Activated CD4-positive, alpha-beta T cell treated with anti-CD3 and anti-CD28 coated beads, Interleukin-10, Interleukin-2, amounts not matched to agents 100 ng/mL and 50 ng/mL, durations not matched to agents 16 hours and 8 hours (primary cell): ENCODE results near the gene FAM161B.
"Not testable (repeated sequence)": the region's sequence is repeated elsewhere in the genome, so short reads cannot be mapped to it uniquely, and the experiment has no call there.

Source experiments
- DNase-seq: peaks from one replicate; pipeline ENCODE4 v3.0.0-alpha.2; 2020

FAM161B gene, protein sequence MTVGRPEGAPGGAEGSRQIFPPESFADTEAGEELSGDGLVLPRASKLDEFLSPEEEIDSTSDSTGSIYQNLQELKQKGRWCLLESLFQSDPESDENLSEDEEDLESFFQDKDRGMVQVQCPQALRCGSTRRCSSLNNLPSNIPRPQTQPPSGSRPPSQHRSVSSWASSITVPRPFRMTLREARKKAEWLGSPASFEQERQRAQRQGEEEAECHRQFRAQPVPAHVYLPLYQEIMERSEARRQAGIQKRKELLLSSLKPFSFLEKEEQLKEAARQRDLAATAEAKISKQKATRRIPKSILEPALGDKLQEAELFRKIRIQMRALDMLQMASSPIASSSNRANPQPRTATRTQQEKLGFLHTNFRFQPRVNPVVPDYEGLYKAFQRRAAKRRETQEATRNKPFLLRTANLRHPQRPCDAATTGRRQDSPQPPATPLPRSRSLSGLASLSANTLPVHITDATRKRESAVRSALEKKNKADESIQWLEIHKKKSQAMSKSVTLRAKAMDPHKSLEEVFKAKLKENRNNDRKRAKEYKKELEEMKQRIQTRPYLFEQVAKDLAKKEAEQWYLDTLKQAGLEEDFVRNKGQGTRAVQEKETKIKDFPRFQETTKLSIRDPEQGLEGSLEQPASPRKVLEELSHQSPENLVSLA

DNA sequence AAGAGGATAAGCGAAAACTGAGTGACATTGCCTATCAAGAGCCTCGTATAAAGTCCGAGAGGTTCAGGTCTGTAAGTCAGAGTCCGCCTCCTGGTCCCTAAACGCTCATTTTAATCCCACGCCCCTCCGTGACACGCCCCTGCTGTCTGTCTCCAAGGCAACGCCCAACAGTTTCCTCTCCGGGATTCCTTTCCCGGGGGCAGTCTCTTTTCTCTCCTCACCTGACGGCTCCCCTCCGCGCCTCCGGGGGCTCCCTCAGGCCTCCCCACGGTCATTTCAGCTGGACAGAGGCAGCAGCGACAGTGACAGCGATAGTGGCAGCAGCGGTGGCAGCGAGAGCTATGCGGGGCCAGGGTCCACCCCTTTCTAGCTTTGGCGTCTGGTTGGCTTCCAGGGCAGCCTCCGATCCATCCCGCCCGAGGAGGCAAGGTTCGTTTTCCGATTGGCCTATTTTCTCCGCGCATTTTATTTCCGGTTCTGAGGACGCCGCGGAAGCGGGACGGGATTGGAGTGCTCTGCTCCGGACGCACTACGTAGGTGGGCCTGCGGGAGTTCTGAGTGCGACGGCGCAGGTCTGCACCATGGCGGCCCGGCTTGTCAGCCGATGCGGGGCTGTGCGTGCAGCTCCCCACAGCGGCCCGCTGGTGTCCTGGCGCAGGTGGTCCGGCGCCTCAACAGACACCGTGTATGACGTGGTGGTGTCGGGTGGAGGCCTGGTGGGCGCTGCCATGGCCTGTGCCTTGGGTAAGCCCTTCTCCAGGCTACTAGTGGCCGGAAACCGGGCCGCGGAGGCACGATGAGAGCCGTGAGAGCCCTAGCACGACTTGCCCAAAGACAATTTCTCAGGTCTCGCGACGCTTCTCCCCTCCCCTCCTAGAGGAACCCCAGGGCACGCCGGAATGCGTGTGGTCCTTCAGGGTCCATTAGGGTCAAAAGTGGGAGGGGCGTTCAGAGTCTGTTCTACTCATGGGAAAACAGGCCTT is at the start of gene FAM161B, which contains the start of gene COQ6:
TSS of gene FAM161B (minus strand) at position 343 of the 983 bp plus-strand sequence. CDS start at position 275, 68 bp downstream.
TSS of gene COQ6 (plus strand) at position 551 of the 983 bp plus-strand sequence. CDS start at position 582, 31 bp downstream.
- peak; percentile 97 for DNase-seq

DNA sequence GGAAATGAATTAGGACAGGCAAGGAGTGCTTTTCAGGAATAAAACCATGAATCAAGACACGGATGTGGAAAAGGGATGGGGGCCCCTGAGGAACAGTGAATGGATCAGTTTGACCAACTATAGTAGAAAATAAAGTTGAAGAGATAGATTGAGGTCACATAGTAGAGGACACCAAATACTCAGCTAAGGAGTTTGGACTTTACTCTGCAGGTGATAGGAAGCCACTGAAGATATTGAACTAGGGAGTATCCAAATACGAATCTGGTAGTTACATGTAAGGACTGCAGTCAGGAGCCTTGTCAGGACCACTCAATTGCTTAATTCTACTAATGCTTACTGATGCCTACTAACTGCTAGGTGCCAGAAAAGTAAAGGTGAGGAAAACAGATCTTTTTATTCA is 48.8 kb upstream of the FAM161B start:
- no peak for DNase-seq

DNA sequence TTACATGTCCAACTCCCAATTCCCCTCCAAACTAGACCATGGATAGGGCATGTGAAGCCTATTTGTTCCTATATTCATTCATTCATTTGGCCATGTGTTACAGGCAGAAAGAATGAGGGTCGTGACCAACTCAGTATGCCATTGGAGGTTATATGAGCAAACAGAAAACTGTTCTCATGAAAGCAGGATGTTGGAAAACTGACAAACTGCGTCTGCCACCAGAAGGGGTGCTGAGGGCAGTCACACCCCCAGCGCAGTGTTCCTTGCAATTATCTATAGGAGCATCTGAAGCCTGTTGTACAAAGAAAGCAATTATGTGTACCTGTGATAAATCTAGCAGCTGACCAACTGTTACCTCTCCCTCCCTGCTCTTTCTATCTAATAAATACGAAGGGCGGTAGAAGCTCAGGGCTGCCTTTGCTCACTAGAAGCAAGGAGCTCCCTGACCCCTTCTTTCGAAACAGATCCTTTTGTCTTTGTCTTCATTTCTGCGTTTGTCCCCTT is 48.1 kb upstream of the FAM161B start:
- no peak for DNase-seq

DNA sequence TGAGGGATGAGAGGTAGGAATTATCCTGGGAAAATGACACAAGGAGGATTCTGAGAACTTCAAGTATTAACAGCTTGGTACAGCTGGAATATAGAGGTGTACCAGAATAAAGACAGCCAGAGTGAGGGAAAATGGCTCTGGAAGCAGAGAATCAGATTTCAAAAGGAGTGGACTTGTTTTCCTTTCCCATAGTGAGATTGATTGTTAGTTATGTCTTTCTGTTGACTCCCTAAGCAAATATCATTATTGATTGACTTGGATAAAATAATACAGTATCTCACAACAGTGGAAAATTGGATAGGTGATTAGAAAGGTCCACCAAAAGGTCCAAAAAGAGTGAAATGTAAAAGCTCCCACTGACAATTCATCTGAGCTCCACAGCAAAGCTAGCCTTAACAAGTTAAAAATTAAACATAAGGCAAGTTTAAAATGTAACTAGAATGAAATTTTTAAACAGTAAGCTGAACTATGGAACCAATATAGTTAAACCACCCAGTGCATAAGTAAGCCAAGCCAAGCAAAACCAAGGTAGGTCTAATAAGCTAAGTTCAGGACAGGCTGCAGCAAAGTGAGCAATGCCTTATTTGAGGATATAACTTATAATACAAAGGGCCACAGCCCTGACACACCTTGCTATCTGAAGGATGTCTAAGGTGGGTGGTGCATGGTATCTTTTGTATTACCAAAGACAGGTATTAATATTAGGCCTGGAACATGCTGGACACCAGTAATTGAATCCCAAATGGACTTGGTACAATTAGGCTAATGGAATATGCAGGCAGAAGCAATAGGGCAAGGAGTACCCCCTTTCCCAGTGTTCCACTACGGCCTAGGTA is 47.4 kb upstream of the FAM161B start:
- DNase-seq, result no peak

DNA sequence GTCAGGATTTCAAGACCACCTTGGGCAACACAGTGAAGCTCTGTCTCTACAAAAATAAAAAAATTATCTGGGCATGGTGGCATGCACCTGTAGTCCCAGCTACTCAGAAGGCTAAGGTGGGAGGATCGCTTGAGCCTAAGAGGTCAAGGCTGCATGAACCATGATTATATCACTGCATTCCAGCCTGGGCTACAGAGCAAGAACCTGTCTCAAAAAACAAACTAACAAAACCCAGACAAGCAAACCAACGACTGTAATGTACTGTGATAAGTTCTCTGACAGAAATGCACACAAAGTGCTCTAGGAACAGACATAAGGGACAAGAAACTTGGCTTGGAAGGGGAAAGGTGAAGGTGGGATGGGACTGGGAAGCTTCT is 46.8 kb upstream of the FAM161B start:
- no peak for DNase-seq

DNA sequence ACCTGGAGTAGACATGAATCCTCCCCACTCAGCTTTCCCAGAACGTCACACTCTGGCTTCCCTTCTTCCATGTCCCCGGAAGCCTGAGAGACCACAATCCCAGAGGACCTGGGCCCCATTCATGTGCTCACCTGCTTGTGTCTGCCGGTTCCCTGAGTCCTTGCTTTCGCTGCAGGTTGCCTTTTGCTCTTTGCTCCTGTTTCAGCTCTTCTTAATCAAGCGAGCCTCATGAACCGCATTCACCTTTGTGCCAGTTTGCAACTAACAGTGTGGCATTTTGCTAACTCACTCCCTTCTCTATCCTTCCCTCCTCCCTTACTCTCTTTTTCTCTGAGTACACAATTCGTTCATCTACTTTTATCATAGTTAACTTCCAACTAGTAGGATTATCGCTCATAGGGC is 46.1 kb upstream of the FAM161B start:
- DNase-seq, result no peak

DNA sequence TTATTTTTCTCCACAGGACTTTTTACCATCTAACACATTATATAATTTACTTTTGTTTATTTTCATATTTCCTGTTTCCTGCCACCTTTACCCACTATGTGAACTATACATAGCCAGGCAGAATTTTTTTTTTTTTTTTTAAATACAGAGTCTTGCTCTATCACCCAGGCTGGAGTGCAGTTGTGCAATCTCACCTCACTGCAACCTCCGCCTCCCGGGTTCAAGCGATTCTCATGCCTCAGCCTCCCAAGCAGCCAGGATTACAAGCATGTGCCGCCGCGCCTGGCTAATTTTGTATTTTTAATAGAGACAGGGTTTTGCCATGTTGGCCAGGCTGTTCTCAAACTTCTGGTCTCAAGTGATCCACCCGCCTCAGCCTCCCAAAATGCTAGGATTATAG is 45.0 kb upstream of the FAM161B start:
- DNase-seq, result not testable (repeated sequence)

DNA sequence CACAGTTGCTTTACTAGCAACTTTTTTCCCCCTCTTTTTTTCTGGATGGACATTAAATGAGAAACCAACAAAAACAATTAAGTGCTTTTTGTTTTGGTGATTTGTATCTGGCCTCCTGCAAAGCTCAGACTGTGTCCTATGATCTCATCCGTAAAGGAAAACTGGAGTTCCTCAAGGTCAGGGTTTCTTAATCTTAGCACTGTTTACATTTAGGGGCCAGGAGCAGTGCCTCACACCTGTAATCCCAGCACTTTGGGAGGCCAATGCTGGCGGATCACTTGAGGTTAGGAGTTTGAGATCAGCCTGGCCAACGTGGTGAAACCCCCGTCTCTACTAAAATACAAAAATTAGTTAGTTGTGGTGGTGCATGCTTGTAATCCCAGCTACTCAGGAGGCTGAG is 41.2 kb upstream of the FAM161B start:
- DNase-seq, result no peak

DNA sequence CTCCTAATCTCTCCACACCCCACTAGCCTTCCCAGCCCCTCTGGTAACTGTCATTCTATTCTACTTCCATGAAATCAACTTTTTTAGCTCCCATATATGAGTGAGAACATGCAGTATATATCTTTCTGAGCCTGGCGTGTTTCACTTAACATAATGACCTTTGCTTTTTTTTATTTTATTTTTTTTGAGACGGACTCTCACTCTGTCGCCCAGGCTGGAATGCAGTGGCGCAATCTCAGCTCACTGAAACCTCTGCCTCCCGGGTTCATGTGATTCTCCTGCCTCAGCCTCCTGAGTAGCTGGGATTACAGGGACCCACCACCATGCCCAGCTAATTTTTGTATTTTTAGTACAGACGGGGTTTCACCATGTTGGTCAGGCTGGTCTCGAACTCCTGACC is 38.8 kb upstream of the FAM161B start:
- DNase-seq, result not testable (repeated sequence)

DNA sequence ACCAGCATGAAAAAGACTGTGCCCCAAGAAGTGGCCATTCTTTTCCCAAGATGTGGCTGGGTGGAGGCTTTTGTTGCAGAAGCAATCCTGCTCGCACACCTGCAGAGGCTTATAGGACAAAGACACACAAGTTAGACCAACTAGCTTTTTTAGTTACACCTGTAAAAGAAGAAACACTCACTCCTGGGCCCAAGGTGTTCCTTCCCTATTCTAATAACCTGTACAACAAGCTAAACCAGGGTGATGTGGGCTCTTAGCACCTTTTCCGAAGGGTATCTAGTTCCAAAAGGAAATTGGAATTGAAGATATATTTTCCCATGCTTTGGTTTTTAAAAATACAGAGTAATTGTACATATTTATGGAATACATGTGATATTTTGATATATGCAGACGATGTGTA is 38.2 kb upstream of the FAM161B start:
- DNase-seq, result no peak

DNA sequence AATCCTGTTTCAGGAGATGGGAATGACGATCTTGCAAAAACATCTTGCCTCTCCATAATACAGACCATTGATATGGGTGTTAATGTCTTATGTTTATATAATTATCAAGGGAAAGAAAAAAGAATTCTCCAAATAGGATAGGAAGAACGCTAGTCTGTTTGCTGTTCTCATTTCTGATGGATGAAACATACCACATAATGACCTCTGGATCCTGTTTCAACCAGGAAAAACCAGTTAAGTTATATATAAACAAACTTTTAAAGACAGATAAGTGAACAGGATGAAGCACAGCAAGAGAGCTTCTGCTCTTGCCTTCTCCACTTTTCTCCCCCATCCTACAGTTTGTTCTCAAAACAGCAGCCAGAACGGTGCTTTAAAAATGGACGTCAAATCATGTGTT is 28.0 kb upstream of the FAM161B start:
- no peak for DNase-seq

DNA sequence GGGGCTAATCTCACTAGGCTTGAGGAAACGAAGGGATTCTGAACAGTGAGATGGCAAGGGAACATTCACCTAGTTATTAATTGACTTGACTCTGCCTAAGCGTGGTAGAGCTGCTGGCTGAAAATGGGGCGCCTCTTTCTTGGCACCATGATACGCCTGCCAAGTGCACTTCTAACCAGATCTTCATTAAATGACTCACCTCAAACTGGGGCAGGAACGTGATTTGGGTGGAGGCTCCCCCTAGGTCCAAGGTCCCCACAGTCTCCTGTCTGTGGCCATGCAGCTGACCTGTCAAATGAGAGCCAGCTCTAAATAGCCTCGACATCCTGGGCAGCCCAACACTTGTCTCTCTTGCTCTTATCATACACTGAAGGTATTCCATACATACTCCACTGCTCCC is 26.2 kb upstream of the FAM161B start:
- no peak for DNase-seq

DNA sequence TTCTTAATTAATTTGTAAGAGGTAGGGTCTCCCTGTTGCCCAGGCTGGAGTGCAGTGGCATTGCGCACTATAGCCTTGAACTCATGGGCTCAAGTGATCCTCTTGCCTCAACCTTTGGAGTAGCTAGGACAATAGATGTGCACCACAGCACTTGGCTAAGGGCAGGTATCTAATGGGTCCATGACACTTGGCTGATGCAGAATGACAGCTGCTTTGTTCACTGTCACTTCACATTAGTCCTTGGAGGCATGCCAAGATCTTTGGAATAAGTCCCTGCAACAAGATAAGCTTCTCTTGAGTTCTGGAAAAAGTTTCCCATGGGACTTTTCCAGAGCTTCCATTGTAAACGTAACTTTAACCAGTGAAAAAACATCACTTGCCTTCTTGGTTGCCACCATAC is 23.6 kb upstream of the FAM161B start:
- no peak for DNase-seq

DNA sequence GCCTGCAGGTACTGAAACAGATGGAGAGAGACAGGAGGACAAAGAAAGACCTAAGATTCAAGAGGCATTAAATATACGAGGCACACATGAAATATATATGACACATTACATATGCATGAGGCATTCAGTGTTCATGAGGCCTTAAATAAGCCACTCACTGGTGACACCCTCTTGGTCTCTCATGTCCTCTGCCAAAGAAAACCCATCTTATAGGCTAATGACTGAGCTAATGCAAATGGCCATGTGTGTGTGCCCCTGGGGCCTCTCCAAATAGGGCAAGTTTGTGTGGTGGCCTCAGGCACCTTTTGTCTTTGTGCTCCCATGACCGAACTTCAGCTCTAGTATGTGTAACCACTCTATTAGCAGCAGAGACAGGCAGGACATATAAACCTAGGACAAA is 19.0 kb upstream of the FAM161B start:
- DNase-seq, result no peak

DNA sequence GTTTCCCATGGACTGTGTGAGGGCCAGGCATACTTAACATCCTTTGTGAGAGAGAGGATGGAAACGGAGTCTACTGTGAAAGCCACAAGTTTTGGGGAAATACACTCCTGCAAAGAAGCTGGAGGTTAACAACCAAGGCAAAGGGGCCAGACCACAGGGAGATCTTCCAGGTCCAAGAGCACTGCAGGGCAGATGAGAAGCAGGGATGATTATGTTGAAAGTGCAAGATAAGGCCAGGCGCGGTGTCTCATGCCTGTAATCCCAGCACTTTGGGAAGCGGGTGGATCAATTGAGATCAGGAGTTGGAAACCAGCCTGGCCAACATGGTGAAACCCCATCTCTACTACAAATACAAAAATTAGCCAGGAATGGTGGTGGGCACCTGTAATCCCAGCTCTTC is 15.3 kb upstream of the FAM161B start:
- DNase-seq, result no peak

DNA sequence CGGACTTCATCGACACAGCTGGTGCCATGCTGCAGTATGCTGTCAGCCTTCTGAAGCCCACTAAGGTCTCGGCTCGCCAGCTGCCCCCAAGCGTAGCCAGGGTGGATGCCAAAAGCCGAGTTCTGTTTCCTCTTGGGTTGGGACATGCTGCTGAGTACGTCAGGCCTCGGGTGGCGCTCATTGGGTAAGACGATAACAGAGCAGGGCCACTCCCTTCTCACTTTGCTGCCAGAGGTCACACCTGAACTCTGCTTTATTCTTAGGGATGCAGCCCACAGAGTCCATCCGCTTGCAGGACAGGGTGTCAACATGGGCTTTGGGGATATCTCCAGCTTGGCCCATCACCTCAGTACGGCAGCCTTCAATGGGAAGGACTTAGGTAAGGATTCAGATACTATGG is 11.3 kb upstream of the FAM161B start:
- DNase-seq, result no peak

DNA sequence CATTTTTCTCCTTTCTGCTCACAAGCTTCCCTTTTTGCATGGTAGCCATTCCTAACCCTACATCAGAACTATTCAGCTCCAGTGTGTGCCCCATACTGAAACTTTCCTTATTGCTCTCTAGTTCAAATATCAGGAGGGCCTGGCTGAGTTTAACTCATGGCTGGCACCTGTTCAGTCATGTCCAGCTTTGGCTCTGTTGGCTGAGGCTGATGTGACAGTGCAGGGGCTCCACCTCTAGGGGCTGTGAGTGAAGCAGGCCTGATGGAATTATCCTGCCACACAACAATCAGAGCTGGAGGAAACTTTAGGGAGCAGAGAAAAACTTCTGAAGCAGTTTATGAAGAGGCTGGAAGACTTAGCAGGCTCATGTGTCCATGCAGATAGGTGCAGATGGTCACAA is 8.7 kb upstream of the FAM161B start:
- no peak for DNase-seq

DNA sequence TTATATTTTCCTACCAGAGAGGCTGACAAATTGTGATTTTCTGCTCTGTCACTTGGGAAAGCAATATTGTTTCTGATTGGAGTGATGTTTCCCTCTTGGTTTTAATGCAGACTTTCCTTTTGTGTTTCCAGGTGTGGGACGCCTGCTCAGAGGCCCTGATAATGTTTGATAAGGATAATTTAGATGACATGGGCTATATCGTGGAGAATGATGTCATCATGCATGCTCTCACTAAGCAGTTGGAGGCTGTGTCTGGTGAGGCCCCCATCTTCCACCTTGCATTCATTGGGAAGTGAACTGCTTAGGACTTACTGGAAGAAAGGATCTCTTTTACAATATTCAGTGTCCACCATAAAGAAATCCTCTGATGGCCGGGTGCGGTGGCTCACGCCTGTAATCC is 5.8 kb upstream of the FAM161B start:
- no peak for DNase-seq

DNA sequence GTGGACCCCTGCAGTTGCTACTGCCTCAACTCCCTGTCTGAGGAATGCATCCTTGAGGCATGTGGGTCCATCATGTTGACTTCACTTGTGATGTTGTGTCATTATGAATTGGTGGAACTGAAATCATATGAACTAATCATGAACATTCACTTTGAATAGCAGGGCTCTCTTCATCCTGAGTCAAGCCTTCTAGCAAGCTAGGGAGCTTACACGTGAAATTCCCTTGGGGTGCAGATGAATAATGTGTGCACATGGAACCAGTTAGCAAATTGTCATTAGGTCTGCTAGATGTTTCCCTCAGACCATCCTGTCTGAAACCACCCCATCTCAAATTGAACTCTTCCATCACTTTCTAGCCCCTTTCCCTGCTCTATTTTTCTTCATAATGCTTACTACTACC is 3.8 kb upstream of the FAM161B start:
- no peak for DNase-seq

DNA sequence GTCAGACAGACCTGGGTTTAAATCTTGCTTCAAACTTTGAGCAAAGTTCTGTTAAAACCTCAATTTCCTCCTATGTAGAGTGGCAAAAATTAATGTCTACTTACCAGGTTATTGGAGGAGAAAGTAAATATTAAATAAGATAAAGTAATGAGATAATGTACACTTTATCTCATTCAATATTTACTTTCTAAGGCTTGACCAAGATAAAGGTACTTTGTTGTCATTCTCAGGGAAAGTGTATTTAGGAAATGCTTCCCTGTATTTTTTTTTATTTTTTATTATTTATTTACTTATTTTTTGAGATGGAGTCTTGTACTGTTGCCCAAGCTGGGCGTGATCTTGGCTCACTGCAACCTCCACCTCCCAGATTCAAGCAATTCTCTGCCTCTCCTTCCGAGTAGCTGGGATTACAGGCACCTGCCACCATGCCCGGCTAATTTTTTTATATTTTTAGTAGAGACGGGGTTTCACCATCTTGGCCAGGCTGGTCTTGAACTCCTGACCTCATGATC is 4.7 kb downstream of the FAM161B start:
- DNase-seq, result no peak

DNA sequence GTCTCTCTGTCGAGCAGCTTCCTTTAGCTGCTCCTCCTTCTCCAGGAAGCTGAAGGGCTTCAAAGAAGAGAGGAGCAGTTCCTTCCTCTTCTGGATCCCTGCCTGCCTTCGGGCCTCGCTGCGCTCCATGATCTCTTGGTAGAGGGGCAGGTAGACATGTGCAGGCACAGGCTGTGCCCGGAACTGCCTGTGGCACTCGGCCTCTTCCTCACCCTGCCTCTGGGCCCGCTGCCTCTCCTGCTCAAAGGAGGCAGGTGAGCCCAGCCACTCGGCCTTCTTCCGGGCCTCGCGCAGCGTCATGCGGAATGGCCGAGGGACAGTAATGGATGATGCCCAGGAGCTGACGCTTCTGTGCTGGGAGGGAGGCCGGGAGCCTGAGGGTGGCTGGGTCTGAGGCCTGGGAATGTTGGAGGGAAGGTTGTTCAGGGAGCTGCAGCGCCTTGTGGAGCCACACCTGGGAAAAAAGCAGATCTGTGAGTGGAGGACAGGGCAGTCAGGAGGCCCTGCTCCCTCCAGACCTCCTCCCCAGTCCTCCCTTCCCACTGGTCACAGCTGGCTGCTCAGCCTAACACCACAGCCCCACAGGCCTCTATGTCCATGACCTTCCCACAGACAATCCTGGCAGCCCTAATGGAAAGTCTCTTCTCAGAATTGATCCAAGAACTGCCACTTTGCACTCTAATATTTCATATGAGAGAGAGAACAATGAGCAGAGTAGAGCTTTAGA is 5.3 kb downstream of the FAM161B start:
- no peak for DNase-seq
